Mesothelial cell of epicardium (in vitro differentiated cells): ENCODE data around the gene SIGMAR1. TPM values are rescaled to one million over a fixed set of nuclear protein-coding genes. Genes with fewer than 3 reads are reported as not detected.

ENCODE experiments used
- DNase-seq, 2 experiments: peaks; one replicate each; pipeline ENCODE4 v3.0.0; 2021; ENCODE audit warnings: low spot score in 2 of 2; ENCODE audit not compliant: unreplicated experiment in 2 of 2
- H3K27ac Mint-ChIP-seq: 2 replicates; pipeline ENCODE4 v1.8.0; 2021; ENCODE audit warnings: mixed read lengths
- H3K27me3 Mint-ChIP-seq: 2 replicates; pipeline ENCODE4 v1.8.0; 2021; ENCODE audit warnings: low read depth, mixed read lengths
- H3K36me3 Mint-ChIP-seq: 2 replicates; pipeline ENCODE4 v1.8.0; 2021; ENCODE audit warnings: mixed read lengths
- H3K4me1 Mint-ChIP-seq: 2 replicates; pipeline ENCODE4 v1.8.0; 2021; ENCODE audit warnings: mixed read lengths
- H3K4me3 Mint-ChIP-seq: 2 replicates; pipeline ENCODE4 v1.8.0; 2021; ENCODE audit warnings: mild to moderate bottlenecking, moderate library complexity, mixed read lengths
- H3K9me3 Mint-ChIP-seq: 2 replicates; pipeline ENCODE4 v1.8.0; 2021; ENCODE audit warnings: mixed read lengths
- total RNA-seq: library from RNA; stranded (reverse); gene quantifications from 3 replicates; pipeline ENCODE4 v1.2.1, GENCODE V29; 2021
- TF ChIP-seq, protein P1 (sequence below): fragments of 200-600 bp; sonication (generic); IDR thresholded peaks from one replicate; pipeline ENCODE4 v1.5.0; 2021; ENCODE audit warnings: antibody characterized with exemption; ENCODE audit not compliant: unreplicated experiment

Gene SIGMAR1
- total RNA-seq, 1 donor from 2014 or later: 58.8 TPM

DNA sequence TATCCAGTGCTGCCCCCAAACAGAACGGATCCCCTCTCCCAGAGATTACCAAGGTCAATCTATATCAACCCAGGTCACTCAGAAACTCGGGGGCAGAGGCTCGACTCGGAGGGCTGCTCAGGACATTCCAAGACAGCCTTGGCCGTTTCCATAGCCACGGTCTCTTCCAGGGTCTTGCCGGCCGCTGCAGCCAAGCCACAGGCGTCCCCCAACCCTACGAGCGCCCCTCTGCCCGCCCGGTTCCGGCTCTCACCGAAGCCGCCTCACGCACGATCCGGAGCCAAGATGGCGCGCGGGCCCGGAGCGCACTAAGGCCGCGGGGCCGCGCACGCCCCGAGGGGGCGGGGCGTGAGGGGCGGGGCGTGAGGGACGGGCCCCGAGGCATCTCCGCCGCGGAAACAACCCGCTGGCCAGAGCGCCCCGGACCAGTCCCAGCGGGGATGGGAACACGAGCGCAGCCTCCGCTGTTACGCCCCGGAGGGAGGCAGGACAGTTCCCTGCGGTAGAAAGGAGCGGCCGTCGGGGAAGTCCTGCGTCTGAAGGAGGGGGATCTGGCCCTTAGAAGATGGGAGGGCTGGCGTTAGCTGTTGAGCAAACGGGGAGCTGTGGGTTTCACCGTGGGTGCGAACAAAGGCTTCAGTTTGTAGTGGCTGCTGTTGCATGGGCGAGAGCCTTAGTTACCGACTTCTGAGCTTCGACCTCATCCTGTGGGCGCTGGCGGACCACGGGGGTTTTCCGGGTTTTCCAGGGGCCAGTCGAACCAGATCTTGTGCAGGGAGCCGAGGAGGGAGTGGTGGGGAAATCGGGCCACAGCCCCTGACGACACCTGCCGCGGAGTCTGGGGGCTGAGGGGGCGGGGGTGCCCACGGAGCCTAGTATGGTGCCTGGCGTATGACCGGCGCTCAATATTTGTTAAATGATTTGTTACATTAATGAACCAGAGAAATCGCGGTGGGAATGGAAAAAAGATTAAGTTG, 25.5 kb downstream of the SIGMAR1 start, which contains the start of gene RPP25L:
RPP25L (minus strand) TSS at position 287 of the 977 bp plus-strand sequence. CDS start 801 bp downstream, outside the sequence.
- peak; percentile 79 to 88 for DNase-seq
- H3K27ac Mint-ChIP-seq: peak within 1 kb of the TSS; percentile 95
- TF ChIP-seq, protein P1, sequence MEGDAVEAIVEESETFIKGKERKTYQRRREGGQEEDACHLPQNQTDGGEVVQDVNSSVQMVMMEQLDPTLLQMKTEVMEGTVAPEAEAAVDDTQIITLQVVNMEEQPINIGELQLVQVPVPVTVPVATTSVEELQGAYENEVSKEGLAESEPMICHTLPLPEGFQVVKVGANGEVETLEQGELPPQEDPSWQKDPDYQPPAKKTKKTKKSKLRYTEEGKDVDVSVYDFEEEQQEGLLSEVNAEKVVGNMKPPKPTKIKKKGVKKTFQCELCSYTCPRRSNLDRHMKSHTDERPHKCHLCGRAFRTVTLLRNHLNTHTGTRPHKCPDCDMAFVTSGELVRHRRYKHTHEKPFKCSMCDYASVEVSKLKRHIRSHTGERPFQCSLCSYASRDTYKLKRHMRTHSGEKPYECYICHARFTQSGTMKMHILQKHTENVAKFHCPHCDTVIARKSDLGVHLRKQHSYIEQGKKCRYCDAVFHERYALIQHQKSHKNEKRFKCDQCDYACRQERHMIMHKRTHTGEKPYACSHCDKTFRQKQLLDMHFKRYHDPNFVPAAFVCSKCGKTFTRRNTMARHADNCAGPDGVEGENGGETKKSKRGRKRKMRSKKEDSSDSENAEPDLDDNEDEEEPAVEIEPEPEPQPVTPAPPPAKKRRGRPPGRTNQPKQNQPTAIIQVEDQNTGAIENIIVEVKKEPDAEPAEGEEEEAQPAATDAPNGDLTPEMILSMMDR: no peak
- peak within 1 kb of the TSS; percentile 75 for H3K4me3 Mint-ChIP-seq
- H3K27me3 Mint-ChIP-seq: no peaks in the 10 kb centered on the region
- peaks cover 11% of the 10 kb centered on the region for H3K36me3 Mint-ChIP-seq
- peaks cover 25% of the 10 kb centered on the region for H3K4me1 Mint-ChIP-seq
- H3K9me3 Mint-ChIP-seq: no peaks in the 10 kb centered on the region

DNA sequence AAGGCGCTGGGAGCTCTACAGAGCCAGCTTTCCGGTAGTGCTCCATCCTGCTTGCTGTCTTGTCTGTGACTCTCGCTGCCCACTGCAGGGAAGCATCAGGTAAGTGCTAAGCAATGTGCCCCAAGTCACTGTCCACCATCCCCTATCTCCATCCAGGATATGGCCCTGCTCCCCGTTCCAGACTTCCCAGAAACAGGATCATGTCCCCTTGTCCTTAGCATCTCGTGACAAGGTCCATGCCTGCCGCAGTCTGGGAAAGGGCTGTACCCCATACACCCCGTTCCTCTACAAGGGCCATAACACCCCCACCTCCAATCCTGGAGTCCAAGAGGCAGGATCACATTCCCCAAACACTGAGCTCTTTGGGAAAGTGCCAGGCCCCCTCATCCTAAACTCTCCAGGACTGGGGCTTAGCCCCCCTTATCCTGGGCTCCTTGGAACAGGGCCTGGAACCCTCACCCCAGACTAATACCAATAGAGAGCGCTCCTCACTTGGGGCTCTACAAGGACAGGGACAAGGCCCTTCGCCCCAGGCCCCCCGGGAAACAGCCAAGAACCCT, 26.3 kb downstream of the SIGMAR1 start:
- Mint-ChIP-seq H3K4me3 (peak overlapping the region; percentile 75), H3K27me3 (no peaks in the 10 kb centered on the region), H3K4me1 (peaks cover 25% of the 10 kb centered on the region), H3K36me3 (peaks cover 6% of the 10 kb centered on the region), H3K27ac (peak overlapping the region; percentile 95), H3K9me3 (no peaks in the 10 kb centered on the region)
- TF ChIP-seq, protein P1: no peak
- no peak for DNase-seq

DNA sequence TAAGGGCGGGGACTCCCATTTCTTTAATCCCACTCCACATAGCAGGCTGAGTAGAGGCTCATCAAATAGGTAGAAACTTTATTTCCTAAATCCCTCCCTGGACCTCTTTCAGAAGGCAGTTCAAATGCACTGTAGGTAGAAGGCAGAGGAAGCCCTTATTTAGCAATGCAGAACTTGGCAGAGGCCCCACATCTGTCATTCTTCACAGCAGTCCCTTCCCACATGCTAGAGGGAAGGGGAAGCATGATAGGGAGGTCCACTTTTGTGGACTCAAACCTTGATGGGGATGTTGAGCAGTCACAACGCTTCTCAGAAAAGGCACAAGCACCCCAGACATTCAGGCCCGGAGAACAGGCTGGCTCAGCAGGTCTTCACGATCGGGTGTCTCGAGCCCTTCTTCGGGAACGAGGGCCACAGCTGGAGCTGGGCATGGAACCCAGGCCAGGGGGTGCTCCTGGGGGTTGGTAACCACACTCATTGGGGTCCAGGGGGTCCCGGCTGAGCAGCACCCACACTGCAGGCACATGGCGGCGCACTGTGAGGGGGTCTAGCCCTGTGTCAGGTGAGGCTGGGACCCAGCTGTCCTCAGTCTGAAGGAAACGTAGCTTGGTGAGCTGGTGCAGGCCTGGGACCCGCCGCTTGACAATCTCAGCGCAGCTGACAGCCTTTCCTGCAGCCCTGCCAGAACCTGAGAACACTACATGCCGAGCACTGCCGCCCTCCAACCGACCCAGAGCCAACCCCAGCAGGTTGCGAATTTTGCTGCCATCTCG, 27.0 kb downstream of the SIGMAR1 start:
- DNase-seq: no peak
- Mint-ChIP-seq H3K36me3 (peaks cover 2% of the 10 kb centered on the region), H3K4me1 (peaks cover 25% of the 10 kb centered on the region), H3K9me3 (no peaks in the 10 kb centered on the region), H3K27ac (no peak overlapping the region), H3K4me3 (peak overlapping the region; percentile 75), H3K27me3 (no peaks in the 10 kb centered on the region)
- TF ChIP-seq, protein P1: no peak

DNA sequence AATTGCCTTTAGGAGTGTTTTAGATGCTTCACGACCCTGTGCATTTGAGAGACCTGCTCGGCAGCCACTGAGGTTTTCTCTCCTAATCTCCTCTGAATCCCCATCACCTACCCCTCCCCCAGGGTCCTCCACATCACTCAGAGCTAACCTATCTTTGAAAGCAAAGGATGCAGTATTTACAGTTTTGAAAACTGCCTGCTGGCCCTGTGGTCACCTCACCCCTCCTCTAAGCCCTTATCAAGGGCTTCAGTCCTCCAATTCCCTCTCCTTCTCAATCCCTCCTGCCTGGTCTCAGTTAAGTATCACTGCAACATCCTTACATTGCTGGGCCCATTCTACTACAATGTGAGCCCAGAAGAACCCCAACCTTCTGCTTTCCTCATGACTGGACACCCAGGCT, 30.3 kb downstream of the SIGMAR1 start:
- Mint-ChIP-seq H3K4me3 (no peak overlapping the region), H3K27ac (no peak overlapping the region), H3K27me3 (peaks cover 13% of the 10 kb centered on the region), H3K4me1 (peaks cover 15% of the 10 kb centered on the region), H3K9me3 (no peaks in the 10 kb centered on the region), H3K36me3 (no peaks in the 10 kb centered on the region)
- no peak for DNase-seq
- TF ChIP-seq, protein P1: no peak

DNA sequence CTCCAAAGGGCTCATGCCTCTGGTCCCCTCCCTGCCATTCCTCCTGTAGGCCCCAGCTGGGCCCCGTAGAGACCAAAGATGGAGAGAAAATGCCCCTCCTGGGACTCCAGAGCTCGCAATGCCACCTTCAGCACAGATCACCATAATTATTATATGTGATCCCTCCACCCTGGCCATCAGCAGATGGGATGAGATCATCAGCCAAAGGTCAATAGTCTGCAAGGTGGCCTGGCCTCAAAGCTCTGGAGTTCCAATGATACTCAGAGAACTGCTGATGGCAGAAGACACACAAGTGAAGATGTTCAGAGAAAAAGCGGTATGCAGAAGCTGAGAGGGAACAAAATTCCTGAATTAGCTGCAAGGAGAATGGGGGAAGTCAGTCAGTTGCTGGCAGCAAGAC, 30.7 kb downstream of the SIGMAR1 start:
- DNase-seq: no peak
- Mint-ChIP-seq H3K27me3 (peaks cover 13% of the 10 kb centered on the region), H3K9me3 (no peaks in the 10 kb centered on the region), H3K4me3 (no peak overlapping the region), H3K36me3 (no peaks in the 10 kb centered on the region), H3K4me1 (peaks cover 14% of the 10 kb centered on the region), H3K27ac (no peak overlapping the region)
- TF ChIP-seq, protein P1: no peak
